Liver (tissue), 3 donors: ENCODE data around the gene USP38.

ENCODE experiments used
- ATF3 ChIP-seq: IDR thresholded peaks from 2 replicates; pipeline ENCODE4 v1.6.1; 2016; ENCODE audit warnings: antibody characterized with exemption
- EGR1 ChIP-seq, 2 donors: IDR thresholded peaks; 2 replicates each; pipeline ENCODE4 v1.6.1; 2016 to 2018; ENCODE audit warnings: antibody characterized with exemption in 2 of 2, low read depth in 2 of 2
- FOXA1 ChIP-seq: IDR thresholded peaks from 2 replicates; pipeline ENCODE4 v1.6.1; 2016; ENCODE audit warnings: antibody characterized with exemption
- FOXA2 ChIP-seq: IDR thresholded peaks from 2 replicates; pipeline ENCODE4 v1.6.1; 2016; ENCODE audit warnings: antibody characterized with exemption
- HNF4A ChIP-seq, 2 donors: conservative IDR thresholded peaks; 2 replicates each; pipeline ENCODE4 v1.6.1; 2016; ENCODE audit warnings: antibody characterized with exemption in 2 of 2, mild to moderate bottlenecking in 2 of 2
- JUND ChIP-seq, 2 donors: IDR thresholded peaks; 2 replicates each; pipeline ENCODE4 v1.6.1; 2016; ENCODE audit warnings: antibody characterized with exemption in 2 of 2
- MAX ChIP-seq: IDR thresholded peaks from 2 replicates; pipeline ENCODE4 v1.6.1; 2016; ENCODE audit warnings: antibody characterized with exemption
- RAD21 ChIP-seq, 2 donors: IDR thresholded peaks; 2 replicates each; pipeline ENCODE4 v1.6.1; 2016; ENCODE audit warnings: antibody characterized with exemption in 2 of 2, mild to moderate bottlenecking in 2 of 2
- SP1 ChIP-seq: IDR thresholded peaks from 2 replicates; pipeline ENCODE4 v1.6.1; 2018; ENCODE audit warnings: antibody characterized with exemption, mild to moderate bottlenecking
- TAF1 ChIP-seq: conservative IDR thresholded peaks from 2 replicates; pipeline ENCODE4 v1.6.1; 2016; ENCODE audit warnings: antibody characterized with exemption, mild to moderate bottlenecking
- YY1 ChIP-seq: IDR thresholded peaks from 2 replicates; pipeline ENCODE4 v1.6.1; 2016; ENCODE audit warnings: antibody characterized with exemption, mild to moderate bottlenecking
- TF ChIP-seq, protein P1 (sequence below): fragments of 150-350 bp; IDR thresholded peaks from 2 replicates; pipeline ENCODE4 v1.5.1; 2017; ENCODE audit warnings: improper control_type of control experiment, low read depth, low read length; ENCODE audit not compliant: missing input control
- TF ChIP-seq, protein P2 (sequence below): IDR thresholded peaks from 2 replicates; pipeline ENCODE4 v1.6.1; 2016; ENCODE audit warnings: antibody characterized with exemption, mild to moderate bottlenecking
- donor health status: healthy.
- donor health status: healthy.

DNA sequence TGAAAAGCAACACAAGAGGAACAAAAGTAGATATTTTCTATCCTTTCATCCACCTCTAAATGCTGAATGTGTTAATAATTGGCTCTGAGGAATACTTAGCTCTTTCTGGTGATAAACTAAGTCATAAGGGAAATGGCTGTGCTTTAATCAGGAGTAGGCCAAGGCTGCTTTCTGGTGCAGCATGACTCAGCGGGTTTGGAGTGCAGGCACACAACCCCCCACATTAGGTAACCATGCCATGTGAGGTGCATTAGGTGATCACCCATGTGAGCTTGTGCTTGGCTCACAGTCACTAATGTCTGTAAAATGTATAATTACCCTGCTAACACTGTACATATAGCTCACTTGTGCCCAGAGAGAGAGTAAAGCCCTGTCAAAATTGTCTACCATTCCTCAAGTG, 57.2 kb downstream of the USP38 start:
- TF ChIP-seq, protein P1, sequence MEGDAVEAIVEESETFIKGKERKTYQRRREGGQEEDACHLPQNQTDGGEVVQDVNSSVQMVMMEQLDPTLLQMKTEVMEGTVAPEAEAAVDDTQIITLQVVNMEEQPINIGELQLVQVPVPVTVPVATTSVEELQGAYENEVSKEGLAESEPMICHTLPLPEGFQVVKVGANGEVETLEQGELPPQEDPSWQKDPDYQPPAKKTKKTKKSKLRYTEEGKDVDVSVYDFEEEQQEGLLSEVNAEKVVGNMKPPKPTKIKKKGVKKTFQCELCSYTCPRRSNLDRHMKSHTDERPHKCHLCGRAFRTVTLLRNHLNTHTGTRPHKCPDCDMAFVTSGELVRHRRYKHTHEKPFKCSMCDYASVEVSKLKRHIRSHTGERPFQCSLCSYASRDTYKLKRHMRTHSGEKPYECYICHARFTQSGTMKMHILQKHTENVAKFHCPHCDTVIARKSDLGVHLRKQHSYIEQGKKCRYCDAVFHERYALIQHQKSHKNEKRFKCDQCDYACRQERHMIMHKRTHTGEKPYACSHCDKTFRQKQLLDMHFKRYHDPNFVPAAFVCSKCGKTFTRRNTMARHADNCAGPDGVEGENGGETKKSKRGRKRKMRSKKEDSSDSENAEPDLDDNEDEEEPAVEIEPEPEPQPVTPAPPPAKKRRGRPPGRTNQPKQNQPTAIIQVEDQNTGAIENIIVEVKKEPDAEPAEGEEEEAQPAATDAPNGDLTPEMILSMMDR: no peak
- TF ChIP-seq SP1: no peak
- TF ChIP-seq FOXA1: no peak
- no peak for TF ChIP-seq TAF1
- no peak for TF ChIP-seq YY1
- TF ChIP-seq EGR1 (IDR thresholded peaks at IDR 0.05; ENCODE audit: low read depth in 2 of 2): no peak
- no peak for TF ChIP-seq ATF3
- no peak for TF ChIP-seq JUND (IDR thresholded peaks at IDR 0.05)
- no peak for TF ChIP-seq FOXA2
- TF ChIP-seq, protein P2, sequence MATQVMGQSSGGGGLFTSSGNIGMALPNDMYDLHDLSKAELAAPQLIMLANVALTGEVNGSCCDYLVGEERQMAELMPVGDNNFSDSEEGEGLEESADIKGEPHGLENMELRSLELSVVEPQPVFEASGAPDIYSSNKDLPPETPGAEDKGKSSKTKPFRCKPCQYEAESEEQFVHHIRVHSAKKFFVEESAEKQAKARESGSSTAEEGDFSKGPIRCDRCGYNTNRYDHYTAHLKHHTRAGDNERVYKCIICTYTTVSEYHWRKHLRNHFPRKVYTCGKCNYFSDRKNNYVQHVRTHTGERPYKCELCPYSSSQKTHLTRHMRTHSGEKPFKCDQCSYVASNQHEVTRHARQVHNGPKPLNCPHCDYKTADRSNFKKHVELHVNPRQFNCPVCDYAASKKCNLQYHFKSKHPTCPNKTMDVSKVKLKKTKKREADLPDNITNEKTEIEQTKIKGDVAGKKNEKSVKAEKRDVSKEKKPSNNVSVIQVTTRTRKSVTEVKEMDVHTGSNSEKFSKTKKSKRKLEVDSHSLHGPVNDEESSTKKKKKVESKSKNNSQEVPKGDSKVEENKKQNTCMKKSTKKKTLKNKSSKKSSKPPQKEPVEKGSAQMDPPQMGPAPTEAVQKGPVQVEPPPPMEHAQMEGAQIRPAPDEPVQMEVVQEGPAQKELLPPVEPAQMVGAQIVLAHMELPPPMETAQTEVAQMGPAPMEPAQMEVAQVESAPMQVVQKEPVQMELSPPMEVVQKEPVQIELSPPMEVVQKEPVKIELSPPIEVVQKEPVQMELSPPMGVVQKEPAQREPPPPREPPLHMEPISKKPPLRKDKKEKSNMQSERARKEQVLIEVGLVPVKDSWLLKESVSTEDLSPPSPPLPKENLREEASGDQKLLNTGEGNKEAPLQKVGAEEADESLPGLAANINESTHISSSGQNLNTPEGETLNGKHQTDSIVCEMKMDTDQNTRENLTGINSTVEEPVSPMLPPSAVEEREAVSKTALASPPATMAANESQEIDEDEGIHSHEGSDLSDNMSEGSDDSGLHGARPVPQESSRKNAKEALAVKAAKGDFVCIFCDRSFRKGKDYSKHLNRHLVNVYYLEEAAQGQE: no peak
- no peak for TF ChIP-seq RAD21 (IDR thresholded peaks at IDR 0.05)
- no peak for TF ChIP-seq HNF4A (conservative IDR thresholded peaks at IDR 0.05)
- TF ChIP-seq MAX: no peak
